ENCODE measurements around the gene GRIN3A. TPM values are rescaled to one million over a fixed set of nuclear protein-coding genes. Genes with fewer than 3 reads are reported as not detected.

The GRIN3A gene
- total RNA-seq, 1 donor from 2014 or later = 6.9 TPM

Other genes with a start within 250 kb of the GRIN3A start
- 33.7 TPM for gene RNF20, start 204.8 kb downstream of the GRIN3A start, total RNA-seq
- not detected for gene PPP3R2, start 143.7 kb downstream of the GRIN3A start, total RNA-seq

Measured in occipital lobe (tissue), 1 donor.